GM12874 (cell line): ENCODE measurements around the gene SLC13A3.

Experiments used
- CTCF ChIP-seq: IDR thresholded peaks from 2 replicates; pipeline ENCODE4 v1.5.1; 2011; ENCODE audit warnings: low read depth, mild to moderate bottlenecking, control low read depth, low read length, moderate library complexity; ENCODE audit not compliant: insufficient read depth

SLC13A3 gene

GRCh38 chr20:46563170-46563859 is 87.9 kb downstream of the SLC13A3 start:
- TF ChIP-seq CTCF: no peak

GRCh38 chr20:46562373-46563169 is 88.7 kb downstream of the SLC13A3 start:
- peak; percentile 79 for TF ChIP-seq CTCF

GRCh38 chr20:46562009-46562372 is 89.3 kb downstream of the SLC13A3 start:
- no peak for TF ChIP-seq CTCF

- no peak for TF ChIP-seq CTCF
These were observed 91.4 kb downstream of the SLC13A3 start for GRCh38 chr20:46559685-46560440.

GRCh38 chr20:46559001-46559400 is 92.3 kb downstream of the SLC13A3 start:
- no peak for TF ChIP-seq CTCF

GRCh38 chr20:46558511-46558959 is 92.7 kb downstream of the SLC13A3 start:
- TF ChIP-seq CTCF: no peak

- no peak for TF ChIP-seq CTCF
These were observed 93.9 kb downstream of the SLC13A3 start for GRCh38 chr20:46557231-46557956.
